ENCODE results near the gene PPM1L.

PPM1L gene

DNA sequence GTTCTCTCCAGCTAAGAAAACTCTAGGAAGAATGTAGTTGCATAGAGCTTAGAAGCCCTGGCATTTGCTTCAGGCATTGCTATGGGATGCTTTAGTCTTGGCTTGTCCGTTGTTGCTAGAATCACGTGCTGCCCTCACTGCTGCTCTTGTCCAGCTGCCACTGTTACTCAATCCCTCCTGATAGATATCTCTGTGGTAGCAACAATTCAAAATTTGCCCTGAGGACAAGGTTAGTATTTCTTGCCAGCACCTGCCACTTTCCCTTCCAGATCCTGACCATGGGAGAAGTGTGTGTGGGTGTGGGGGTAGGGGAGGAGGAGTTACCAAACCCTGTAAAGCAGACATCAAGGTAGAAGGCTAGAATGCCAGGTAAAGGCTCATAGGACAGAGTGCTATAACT is 113.8 kb downstream of the PPM1L start:
- Histone ChIP-seq H3K27ac (no peak overlapping the region), H2AFZ (ENCODE audit: low read depth) (no peak overlapping the region)
- TF ChIP-seq, protein P1, sequence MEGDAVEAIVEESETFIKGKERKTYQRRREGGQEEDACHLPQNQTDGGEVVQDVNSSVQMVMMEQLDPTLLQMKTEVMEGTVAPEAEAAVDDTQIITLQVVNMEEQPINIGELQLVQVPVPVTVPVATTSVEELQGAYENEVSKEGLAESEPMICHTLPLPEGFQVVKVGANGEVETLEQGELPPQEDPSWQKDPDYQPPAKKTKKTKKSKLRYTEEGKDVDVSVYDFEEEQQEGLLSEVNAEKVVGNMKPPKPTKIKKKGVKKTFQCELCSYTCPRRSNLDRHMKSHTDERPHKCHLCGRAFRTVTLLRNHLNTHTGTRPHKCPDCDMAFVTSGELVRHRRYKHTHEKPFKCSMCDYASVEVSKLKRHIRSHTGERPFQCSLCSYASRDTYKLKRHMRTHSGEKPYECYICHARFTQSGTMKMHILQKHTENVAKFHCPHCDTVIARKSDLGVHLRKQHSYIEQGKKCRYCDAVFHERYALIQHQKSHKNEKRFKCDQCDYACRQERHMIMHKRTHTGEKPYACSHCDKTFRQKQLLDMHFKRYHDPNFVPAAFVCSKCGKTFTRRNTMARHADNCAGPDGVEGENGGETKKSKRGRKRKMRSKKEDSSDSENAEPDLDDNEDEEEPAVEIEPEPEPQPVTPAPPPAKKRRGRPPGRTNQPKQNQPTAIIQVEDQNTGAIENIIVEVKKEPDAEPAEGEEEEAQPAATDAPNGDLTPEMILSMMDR (conservative IDR thresholded peaks at IDR 0.05; ENCODE audit: low read depth, low read length): no peak

DNA sequence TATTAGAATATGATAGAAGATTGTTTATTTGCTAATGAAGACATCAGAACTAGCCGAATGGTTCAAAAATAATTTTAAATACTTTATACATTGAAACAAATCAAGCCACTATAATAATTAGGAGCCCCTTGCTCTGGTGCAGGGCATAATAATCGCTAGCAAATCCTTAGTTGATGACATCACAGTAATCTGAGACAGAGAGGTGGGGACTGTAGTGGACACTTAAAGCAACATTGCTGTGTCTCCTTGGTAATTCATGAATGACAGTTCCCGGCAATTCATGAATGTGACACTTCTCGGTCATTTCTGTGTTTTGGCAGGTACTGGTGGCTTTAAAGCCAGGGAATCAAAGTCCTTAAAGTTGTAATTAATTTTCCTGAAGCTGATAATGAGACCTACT is 114.3 kb downstream of the PPM1L start:
- Histone ChIP-seq H3K9ac (no peak overlapping the region), H3K4me3 (IDR thresholded peaks at IDR 0.05; ENCODE audit: insufficient read depth, low read depth, low read length) (no peak overlapping the region), H3K4me1 (ENCODE audit: low read depth, poor library complexity, severe bottlenecking) (peaks cover 20% of the 10 kb centered on the region), H4K20me1 (ENCODE audit: insufficient read depth) (no peaks in the 10 kb centered on the region), H2AFZ (ENCODE audit: low read depth) (no peak overlapping the region), H3K27ac (no peak overlapping the region), H3K27me3 (ENCODE audit: insufficient read depth, low read depth) (no peaks in the 10 kb centered on the region), H3K36me3 (ENCODE audit: insufficient read depth) (no peaks in the 10 kb centered on the region), H3K79me2 (ENCODE audit: insufficient read depth, low read depth) (no peaks in the 10 kb centered on the region; the same call in 1 of the 2 replicates), H3K4me2 (no peak overlapping the region)
- TF ChIP-seq, protein P1 (conservative IDR thresholded peaks at IDR 0.05; ENCODE audit: low read depth, low read length): no peak

More for the DNA sequence above, 113.8 kb downstream of the PPM1L start:
- H3K4me2 ChIP-seq: no peak overlapping the region
- no peaks in the 10 kb centered on the region for H4K20me1 ChIP-seq (ENCODE audit: insufficient read depth)
- H3K9ac ChIP-seq: no peak overlapping the region
- no peak overlapping the region for H3K4me3 ChIP-seq (IDR thresholded peaks at IDR 0.05; ENCODE audit: insufficient read depth, low read depth, low read length)
- no peaks in the 10 kb centered on the region; the same call in 1 of the 2 replicates for H3K79me2 ChIP-seq (ENCODE audit: insufficient read depth, low read depth)
- H3K4me1 ChIP-seq (ENCODE audit: low read depth, poor library complexity, severe bottlenecking): peaks cover 20% of the 10 kb centered on the region
- H3K27me3 ChIP-seq (ENCODE audit: insufficient read depth, low read depth): no peaks in the 10 kb centered on the region
- H3K36me3 ChIP-seq (ENCODE audit: insufficient read depth): no peaks in the 10 kb centered on the region

DNA sequence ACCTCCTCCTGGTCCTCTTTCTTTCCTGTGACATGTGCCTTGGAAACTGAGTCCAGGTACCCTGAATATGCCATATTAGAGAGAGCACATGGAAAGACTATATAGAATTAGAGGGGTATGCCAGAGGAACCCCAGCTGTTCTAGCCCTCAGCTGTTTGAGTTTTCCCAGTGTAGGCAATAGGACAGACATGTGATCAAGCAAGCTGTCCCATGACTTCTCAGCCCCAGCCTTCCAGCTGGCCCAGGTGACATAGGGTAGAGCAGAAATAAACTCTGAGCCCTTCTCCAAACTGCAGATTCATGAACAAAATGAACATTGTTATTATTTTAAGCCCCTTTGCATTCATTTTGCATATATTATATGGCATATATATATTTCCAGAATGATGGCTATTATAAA is 118.7 kb downstream of the PPM1L start:
- no peak overlapping the region for H3K9ac ChIP-seq
- H3K27me3 ChIP-seq (ENCODE audit: insufficient read depth, low read depth): no peaks in the 10 kb centered on the region
- H3K4me1 ChIP-seq (ENCODE audit: low read depth, poor library complexity, severe bottlenecking): peaks cover 15% of the 10 kb centered on the region
- H2AFZ ChIP-seq (ENCODE audit: low read depth): no peak overlapping the region
- H3K4me3 ChIP-seq (IDR thresholded peaks at IDR 0.05; ENCODE audit: insufficient read depth, low read depth, low read length): no peak overlapping the region
- no peak overlapping the region for H3K4me2 ChIP-seq
- TF ChIP-seq, protein P1 (conservative IDR thresholded peaks at IDR 0.05; ENCODE audit: low read depth, low read length): no peak
- no peaks in the 10 kb centered on the region for H3K36me3 ChIP-seq (ENCODE audit: insufficient read depth)
- H3K79me2 ChIP-seq (ENCODE audit: insufficient read depth, low read depth): 0 out of 2 replicates have a peak, but pooled peaks cover 5% of the 10 kb centered on the region
- no peak overlapping the region for H3K27ac ChIP-seq
- H4K20me1 ChIP-seq (ENCODE audit: insufficient read depth): no peaks in the 10 kb centered on the region

DNA sequence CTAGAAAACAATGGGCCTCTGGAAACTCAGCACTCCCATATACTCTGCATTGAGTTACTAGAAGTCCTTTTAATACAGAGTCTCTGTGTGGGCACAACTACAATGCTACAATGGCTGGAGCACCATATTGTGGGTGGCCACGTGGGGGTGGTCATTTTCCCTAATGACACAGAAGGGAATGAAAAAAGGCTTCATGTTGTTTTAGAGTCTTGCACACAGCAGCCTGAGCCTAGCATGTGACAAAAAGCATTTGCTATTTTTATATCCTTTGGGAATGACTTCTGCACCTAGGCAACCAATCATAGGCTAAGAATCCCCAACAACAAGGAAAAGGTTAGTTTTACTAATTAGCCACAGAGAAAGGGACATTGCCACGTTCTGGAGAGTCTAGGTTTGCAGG is 120.6 kb downstream of the PPM1L start:
- Histone ChIP-seq H3K4me3 (IDR thresholded peaks at IDR 0.05; ENCODE audit: insufficient read depth, low read depth, low read length) (no peak overlapping the region), H2AFZ (ENCODE audit: low read depth) (no peak overlapping the region), H3K79me2 (ENCODE audit: insufficient read depth, low read depth) (0 out of 2 replicates have a peak, but pooled peaks cover 5% of the 10 kb centered on the region), H3K4me2 (no peak overlapping the region), H3K36me3 (ENCODE audit: insufficient read depth) (no peaks in the 10 kb centered on the region), H3K9ac (no peak overlapping the region), H3K27me3 (ENCODE audit: insufficient read depth, low read depth) (no peaks in the 10 kb centered on the region), H3K4me1 (ENCODE audit: low read depth, poor library complexity, severe bottlenecking) (peaks cover 26% of the 10 kb centered on the region), H4K20me1 (ENCODE audit: insufficient read depth) (no peaks in the 10 kb centered on the region), H3K27ac (no peak overlapping the region)
- TF ChIP-seq, protein P1 (conservative IDR thresholded peaks at IDR 0.05; ENCODE audit: low read depth, low read length): no peak

All from KMS-11 (cell line).